GM23338 (cell line): ENCODE results near the gene CCDC177.

ENCODE experiments used
- CREB1 ChIP-seq: fragments of 250-450 bp; sonication (Bioruptor Pico); IDR thresholded peaks from 2 replicates; pipeline ENCODE4 v1.5.0; 2020; ENCODE audit warnings: low read depth, mild to moderate bottlenecking, moderate library complexity
- EZH2 ChIP-seq: fragments of 200-600 bp; sonication (generic); IDR thresholded peaks from one replicate; pipeline ENCODE4 v1.8.0; 2017; ENCODE audit warnings: antibody characterized with exemption, mild to moderate bottlenecking, low read depth; ENCODE audit not compliant: unreplicated experiment
- EZH2phosphoT487 ChIP-seq: fragments of 200-600 bp; sonication (generic); IDR thresholded peaks from one replicate; pipeline ENCODE4 v1.8.1; 2018; ENCODE audit warnings: antibody characterized with exemption; ENCODE audit not compliant: unreplicated experiment
- JUNB ChIP-seq: IDR thresholded peaks from one replicate; pipeline ENCODE4 v1.6.1; 2016; ENCODE audit warnings: antibody characterized with exemption; ENCODE audit not compliant: unreplicated experiment
- NANOG ChIP-seq: IDR thresholded peaks from 2 replicates; pipeline ENCODE4 v1.6.1; 2016; ENCODE audit warnings: antibody characterized with exemption, borderline replicate concordance
- POLR2AphosphoS5 ChIP-seq: IDR thresholded peaks from 2 replicates; pipeline ENCODE4 v1.6.1; 2016; ENCODE audit warnings: antibody characterized with exemption, low read depth
- STAT1 ChIP-seq: IDR thresholded peaks from one replicate; pipeline ENCODE4 v1.6.1; 2016; ENCODE audit warnings: antibody characterized with exemption; ENCODE audit not compliant: unreplicated experiment
- ZNF331 ChIP-seq: fragments of 250-450 bp; sonication (Bioruptor Pico); IDR thresholded peaks from 2 replicates; pipeline ENCODE4 v1.5.0; 2020; ENCODE audit warnings: low read depth, mild to moderate bottlenecking, moderate library complexity
- TF ChIP-seq, protein P1 (sequence below), 2 experiments: fragments of 200-600 bp in 1 of 2; sonication (generic) in 1 of 2; conservative IDR thresholded peaks; 2 replicates each; pipeline versions ENCODE4 v1.5.1 to v1.6.1; 2016 to 2017; ENCODE audit warnings: antibody characterized with exemption in 2 of 2, low read depth in 2 of 2, mild to moderate bottlenecking in 2 of 2, moderate library complexity in 1 of 2
- TF ChIP-seq, protein P2 (sequence below): IDR thresholded peaks from one replicate; pipeline ENCODE4 v1.6.1; 2018; ENCODE audit warnings: antibody characterized with exemption; ENCODE audit not compliant: unreplicated experiment
- TF ChIP-seq, protein P3 (sequence below): IDR thresholded peaks from 2 replicates; pipeline ENCODE4 v1.6.1; 2016; ENCODE audit warnings: antibody characterized with exemption

DNA sequence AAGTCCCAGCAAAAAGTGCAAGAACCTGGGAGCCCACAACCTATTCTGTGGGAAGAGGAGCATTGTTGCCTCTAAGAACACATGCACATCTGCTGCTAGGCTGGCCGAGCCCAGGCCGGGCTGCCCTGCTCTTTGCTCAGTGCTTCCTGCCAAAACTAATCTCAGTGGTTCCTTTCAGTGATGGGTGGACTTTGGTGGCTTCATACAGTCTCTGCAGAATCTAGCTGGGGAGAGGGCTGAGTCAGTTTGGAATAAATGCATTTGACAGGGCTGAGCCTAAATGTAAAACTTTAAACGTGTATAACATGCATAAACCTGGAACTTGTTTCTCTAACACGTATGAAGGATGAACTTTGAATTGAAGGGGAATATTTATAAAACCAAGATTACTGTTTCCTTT, 44.6 kb downstream of the CCDC177 start:
- TF ChIP-seq, protein P1, sequence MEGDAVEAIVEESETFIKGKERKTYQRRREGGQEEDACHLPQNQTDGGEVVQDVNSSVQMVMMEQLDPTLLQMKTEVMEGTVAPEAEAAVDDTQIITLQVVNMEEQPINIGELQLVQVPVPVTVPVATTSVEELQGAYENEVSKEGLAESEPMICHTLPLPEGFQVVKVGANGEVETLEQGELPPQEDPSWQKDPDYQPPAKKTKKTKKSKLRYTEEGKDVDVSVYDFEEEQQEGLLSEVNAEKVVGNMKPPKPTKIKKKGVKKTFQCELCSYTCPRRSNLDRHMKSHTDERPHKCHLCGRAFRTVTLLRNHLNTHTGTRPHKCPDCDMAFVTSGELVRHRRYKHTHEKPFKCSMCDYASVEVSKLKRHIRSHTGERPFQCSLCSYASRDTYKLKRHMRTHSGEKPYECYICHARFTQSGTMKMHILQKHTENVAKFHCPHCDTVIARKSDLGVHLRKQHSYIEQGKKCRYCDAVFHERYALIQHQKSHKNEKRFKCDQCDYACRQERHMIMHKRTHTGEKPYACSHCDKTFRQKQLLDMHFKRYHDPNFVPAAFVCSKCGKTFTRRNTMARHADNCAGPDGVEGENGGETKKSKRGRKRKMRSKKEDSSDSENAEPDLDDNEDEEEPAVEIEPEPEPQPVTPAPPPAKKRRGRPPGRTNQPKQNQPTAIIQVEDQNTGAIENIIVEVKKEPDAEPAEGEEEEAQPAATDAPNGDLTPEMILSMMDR (conservative IDR thresholded peaks at IDR 0.05; ENCODE audit: low read depth in 2 of 2), result no peak
- no peak for TF ChIP-seq ZNF331 (CRISPR knock-in tag)
- TF ChIP-seq POLR2AphosphoS5, result no peak
- TF ChIP-seq EZH2, result no peak
- no peak for TF ChIP-seq JUNB
- TF ChIP-seq EZH2phosphoT487, result no peak
- TF ChIP-seq, protein P2, sequence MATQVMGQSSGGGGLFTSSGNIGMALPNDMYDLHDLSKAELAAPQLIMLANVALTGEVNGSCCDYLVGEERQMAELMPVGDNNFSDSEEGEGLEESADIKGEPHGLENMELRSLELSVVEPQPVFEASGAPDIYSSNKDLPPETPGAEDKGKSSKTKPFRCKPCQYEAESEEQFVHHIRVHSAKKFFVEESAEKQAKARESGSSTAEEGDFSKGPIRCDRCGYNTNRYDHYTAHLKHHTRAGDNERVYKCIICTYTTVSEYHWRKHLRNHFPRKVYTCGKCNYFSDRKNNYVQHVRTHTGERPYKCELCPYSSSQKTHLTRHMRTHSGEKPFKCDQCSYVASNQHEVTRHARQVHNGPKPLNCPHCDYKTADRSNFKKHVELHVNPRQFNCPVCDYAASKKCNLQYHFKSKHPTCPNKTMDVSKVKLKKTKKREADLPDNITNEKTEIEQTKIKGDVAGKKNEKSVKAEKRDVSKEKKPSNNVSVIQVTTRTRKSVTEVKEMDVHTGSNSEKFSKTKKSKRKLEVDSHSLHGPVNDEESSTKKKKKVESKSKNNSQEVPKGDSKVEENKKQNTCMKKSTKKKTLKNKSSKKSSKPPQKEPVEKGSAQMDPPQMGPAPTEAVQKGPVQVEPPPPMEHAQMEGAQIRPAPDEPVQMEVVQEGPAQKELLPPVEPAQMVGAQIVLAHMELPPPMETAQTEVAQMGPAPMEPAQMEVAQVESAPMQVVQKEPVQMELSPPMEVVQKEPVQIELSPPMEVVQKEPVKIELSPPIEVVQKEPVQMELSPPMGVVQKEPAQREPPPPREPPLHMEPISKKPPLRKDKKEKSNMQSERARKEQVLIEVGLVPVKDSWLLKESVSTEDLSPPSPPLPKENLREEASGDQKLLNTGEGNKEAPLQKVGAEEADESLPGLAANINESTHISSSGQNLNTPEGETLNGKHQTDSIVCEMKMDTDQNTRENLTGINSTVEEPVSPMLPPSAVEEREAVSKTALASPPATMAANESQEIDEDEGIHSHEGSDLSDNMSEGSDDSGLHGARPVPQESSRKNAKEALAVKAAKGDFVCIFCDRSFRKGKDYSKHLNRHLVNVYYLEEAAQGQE, result no peak
- TF ChIP-seq, protein P3, sequence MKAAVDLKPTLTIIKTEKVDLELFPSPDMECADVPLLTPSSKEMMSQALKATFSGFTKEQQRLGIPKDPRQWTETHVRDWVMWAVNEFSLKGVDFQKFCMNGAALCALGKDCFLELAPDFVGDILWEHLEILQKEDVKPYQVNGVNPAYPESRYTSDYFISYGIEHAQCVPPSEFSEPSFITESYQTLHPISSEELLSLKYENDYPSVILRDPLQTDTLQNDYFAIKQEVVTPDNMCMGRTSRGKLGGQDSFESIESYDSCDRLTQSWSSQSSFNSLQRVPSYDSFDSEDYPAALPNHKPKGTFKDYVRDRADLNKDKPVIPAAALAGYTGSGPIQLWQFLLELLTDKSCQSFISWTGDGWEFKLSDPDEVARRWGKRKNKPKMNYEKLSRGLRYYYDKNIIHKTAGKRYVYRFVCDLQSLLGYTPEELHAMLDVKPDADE, result no peak
- no peak for TF ChIP-seq STAT1
- no peak for TF ChIP-seq CREB1 (CRISPR knock-in tag)
- TF ChIP-seq NANOG, result no peak
